K562 (cell line): Measurements from ENCODE around the gene KIF26A. TPM values are rescaled to one million over a fixed set of nuclear protein-coding genes. Genes with fewer than 3 reads are reported as not detected.

Source experiments
- ATAC-seq: fragments of 200-7000 bp; cut with Tn5 transposase; 3 replicates; pipeline ENCODE4 v1.9.1; 2020; ENCODE audit warnings: moderate library complexity
- BruUV-seq: library from RNA; stranded (reverse); fragments of 400-500 nt; replicated peaks from 2 replicates; lab custom pipeline; 2021; lab: Mats Ljungman, UMichigan
- CTCF ChIA-PET: fragments of 300-600 bp; formaldehyde crosslinking; extraction: SDS; loops from one replicate; lab custom pipeline; 2021; ENCODE audit warnings: low intra/inter-chr PET ratio; lab: Yijun Ruan, JAX
- POLR2A ChIA-PET: fragments of 300-600, 350-650 bp; sonication (Branson Sonifier 250); formaldehyde crosslinking; extraction: SDS; loops from one replicate; lab custom pipeline; 2021; ENCODE audit warnings: antibody characterized with exemption, inconsistent platforms; lab: Yijun Ruan, JAX
- DNase-seq, 4 experiments: peaks; one replicate each; pipeline versions ENCODE4 v3.0.0 to v3.0.0-alpha.2; 2011 to 2018; ENCODE audit warnings: low spot score in 3 of 4, mixed read lengths in 3 of 4; ENCODE audit errors: extremely low read depth in 1 of 4
- FAIRE-seq: peaks from 2 replicates; lab custom pipeline; 2011; peaks lifted over from hg19 to GRCh38; lab: Jason Lieb, UNC
- H2AFZ ChIP-seq: 2 replicates; pipeline ENCODE4 v1.6.0; 2011; ENCODE audit warnings: low read depth, low read length, control low read depth, inconsistent platforms
- H3K27ac ChIP-seq: fragments of 200-600 bp; 3 replicates; pipeline ENCODE4 v1.8.0; 2011; ENCODE audit warnings: low read depth, mild to moderate bottlenecking, control low read depth, inconsistent platforms, low read length, moderate library complexity, mixed read lengths; ENCODE audit errors: extremely low read depth
- H3K27me3 ChIP-seq, 2 experiments: fragments of 300-600 bp in 1 of 2; 2 replicates in 1 of 2; 3 replicates in 1 of 2; pipeline versions ENCODE4 v1.6.0 to v1.8.0; 2011; ENCODE audit warnings: inconsistent platforms in 2 of 2, low read length in 2 of 2, mild to moderate bottlenecking in 1 of 2, mixed read lengths in 1 of 2, moderate library complexity in 1 of 2; ENCODE audit not compliant: control insufficient read depth in 2 of 2, insufficient read depth in 2 of 2
- H3K36me3 ChIP-seq: fragments of 300-600 bp; 3 replicates; pipeline ENCODE4 v1.8.0; 2011; ENCODE audit warnings: mild to moderate bottlenecking, low read length, inconsistent platforms; ENCODE audit not compliant: control insufficient read depth, insufficient read depth
- H3K4me1 ChIP-seq, 2 experiments: fragments of 200-600 bp in 1 of 2; replicated peaks in 1 of 2; 2 replicates in 1 of 2; 3 replicates in 1 of 2; pipeline versions ENCODE4 v1.5.1 to v1.8.0; 2011; ENCODE audit warnings: inconsistent platforms in 2 of 2, low read length in 2 of 2, mild to moderate bottlenecking in 1 of 2, mixed read lengths in 1 of 2, moderate library complexity in 1 of 2; ENCODE audit not compliant: control insufficient read depth in 2 of 2, insufficient read depth in 2 of 2
- H3K4me2 ChIP-seq: 2 replicates; pipeline ENCODE4 v1.6.1; 2011; ENCODE audit warnings: low read length, control low read depth, inconsistent platforms, mixed read lengths; ENCODE audit not compliant: insufficient read depth
- H3K4me3 ChIP-seq: fragments of 200-600 bp; sonication (generic), shearing (Covaris generic); 2 replicates; pipeline ENCODE4 v1.5.1; 2016; ENCODE audit warnings: control low read depth, inconsistent platforms
- H3K79me2 ChIP-seq: fragments of 200-600 bp; 3 replicates; pipeline ENCODE4 v1.8.0; 2011; ENCODE audit warnings: low read length, inconsistent platforms; ENCODE audit not compliant: control insufficient read depth, insufficient read depth
- H3K9ac ChIP-seq, 2 experiments: 2 replicates each; pipeline versions ENCODE4 v1.6.0 to v1.6.1; 2011; ENCODE audit warnings: low read depth in 2 of 2, low read length in 2 of 2, control low read depth in 1 of 2, inconsistent platforms in 1 of 2, mild to moderate bottlenecking in 1 of 2, mixed read lengths in 1 of 2; ENCODE audit not compliant: insufficient read depth in 1 of 2
- H3K9me1 ChIP-seq: one replicate; pipeline ENCODE4 v1.6.0; 2011; ENCODE audit warnings: inconsistent platforms, mild to moderate bottlenecking, low read length, moderate library complexity; ENCODE audit not compliant: control insufficient read depth, insufficient read depth
- H3K9me3 ChIP-seq: replicated peaks from 2 replicates; pipeline ENCODE4 v1.5.1; 2011; ENCODE audit warnings: low read depth, low read length, inconsistent platforms; ENCODE audit not compliant: control insufficient read depth, insufficient read depth
- H4K20me1 ChIP-seq: replicated peaks from 2 replicates; pipeline ENCODE4 v1.6.1; 2011; ENCODE audit warnings: low read length, inconsistent platforms, mixed read lengths; ENCODE audit not compliant: control insufficient read depth, insufficient read depth
- ARHGAP35 ChIP-seq: fragments of 450-650 bp; IDR thresholded peaks from 2 replicates; pipeline ENCODE4 v1.6.1; 2018; ENCODE audit not compliant: partially characterized antibody
- CBFB ChIP-seq: sonication (generic); formaldehyde crosslinking; IDR thresholded peaks from 2 replicates; pipeline ENCODE4 v1.4.0; 2020; ENCODE audit warnings: mild to moderate bottlenecking, missing genetic modification reagents
- CBX2 ChIP-seq: fragments of 200-600 bp; sonication (generic); IDR thresholded peaks from one replicate; pipeline ENCODE4 v1.6.1; 2012; ENCODE audit warnings: mild to moderate bottlenecking, low read length, inconsistent platforms; ENCODE audit not compliant: insufficient read depth, poor library complexity, severe bottlenecking
- CC2D1A ChIP-seq: fragments of 450-650 bp; IDR thresholded peaks from 2 replicates; pipeline ENCODE4 v1.6.1; 2017; ENCODE audit warnings: mild to moderate bottlenecking
- CHCHD3 ChIP-seq: fragments of 250-450 bp; sonication (Bioruptor Pico); IDR thresholded peaks from 2 replicates; pipeline ENCODE4 v2.1.2; 2022; ENCODE audit warnings: mild to moderate bottlenecking
- CSDE1 ChIP-seq, 2 experiments: fragments of 450-650 bp; IDR thresholded peaks; 2 replicates each; pipeline ENCODE4 v1.6.1; 2016; ENCODE audit warnings: mild to moderate bottlenecking in 1 of 2
- EWSR1 ChIP-seq: fragments of 450-650 bp; IDR thresholded peaks from 2 replicates; pipeline ENCODE4 v1.6.1; 2018; ENCODE audit warnings: borderline replicate concordance, mild to moderate bottlenecking, low read depth, moderate library complexity; ENCODE audit not compliant: partially characterized antibody
- MBD2 ChIP-seq: sonication (generic); IDR thresholded peaks from 2 replicates; pipeline ENCODE4 v1.6.1; 2016; ENCODE audit warnings: low read depth, borderline replicate concordance
- MCM2 ChIP-seq: fragments of 450-650 bp; IDR thresholded peaks from 2 replicates; pipeline ENCODE4 v1.6.1; 2017; ENCODE audit warnings: low read depth, mild to moderate bottlenecking
- PHB ChIP-seq: fragments of 250-450 bp; sonication (Bioruptor Pico); IDR thresholded peaks from 2 replicates; pipeline ENCODE4 v1.5.0; 2021
- POLR3A ChIP-seq: IDR thresholded peaks from 2 replicates; pipeline ENCODE4 v1.6.1; 2011; ENCODE audit warnings: borderline replicate concordance, mild to moderate bottlenecking, moderate library complexity; ENCODE audit not compliant: insufficient read length, insufficient read depth; ENCODE audit errors: extremely low read depth
- RFX7 ChIP-seq: fragments of 250-450 bp; sonication (Bioruptor Pico); IDR thresholded peaks from 2 replicates; pipeline ENCODE4 v1.5.1; 2021; ENCODE audit warnings: mild to moderate bottlenecking
- SIN3B ChIP-seq: fragments of 450-650 bp; IDR thresholded peaks from 2 replicates; pipeline ENCODE4 v1.6.1; 2017; ENCODE audit warnings: low read depth, mild to moderate bottlenecking, moderate library complexity
- SMAD1 ChIP-seq: fragments of 150-350 bp; IDR thresholded peaks from 2 replicates; pipeline ENCODE4 v1.6.1; 2014; ENCODE audit warnings: low read length, low read depth; ENCODE audit not compliant: partially characterized antibody
- SMARCA5 ChIP-seq: fragments of 450-650 bp; IDR thresholded peaks from 2 replicates; pipeline ENCODE4 v1.6.1; 2016
- SP2 ChIP-seq: IDR thresholded peaks from 2 replicates; pipeline ENCODE4 v1.6.1; 2011; ENCODE audit warnings: mild to moderate bottlenecking, low read depth, low read length, moderate library complexity; ENCODE audit not compliant: poor library complexity, severe bottlenecking; ENCODE audit errors: extremely low read depth
- TAL1 ChIP-seq: fragments of 450-650 bp; IDR thresholded peaks from 2 replicates; pipeline ENCODE4 v1.6.1; 2016; ENCODE audit warnings: mild to moderate bottlenecking
- ZNF121 ChIP-seq: sonication (generic); formaldehyde crosslinking; conservative IDR thresholded peaks from 2 replicates; pipeline ENCODE4 v1.8.0; 2022; ENCODE audit warnings: missing genetic modification reagents
- ZNF431 ChIP-seq: sonication (generic); formaldehyde crosslinking; IDR thresholded peaks from 2 replicates; pipeline ENCODE4 v1.8.0; 2022; ENCODE audit warnings: mild to moderate bottlenecking, missing genetic modification reagents
- ZNF561 ChIP-seq: fragments of 450-650 bp; formaldehyde crosslinking; conservative IDR thresholded peaks from 2 replicates; pipeline ENCODE4 v1.4.0; 2020; ENCODE audit warnings: mild to moderate bottlenecking, moderate library complexity
- ZNF75A ChIP-seq: fragments of 450-650 bp; formaldehyde crosslinking; IDR thresholded peaks from 2 replicates; pipeline ENCODE4 v1.4.0; 2020; ENCODE audit warnings: mild to moderate bottlenecking
- ZNF785 ChIP-seq: fragments of 250-450 bp; sonication (Bioruptor Pico); IDR thresholded peaks from 2 replicates; pipeline ENCODE4 v1.4.0; 2020; ENCODE audit warnings: mild to moderate bottlenecking
- WGBS: fragments of 100-300 bp; shearing (Covaris generic); methylation state at CpG from one replicate; pipeline ENCODE4 v1.1.6; 2016; ENCODE audit warnings: low coverage, mixed read lengths; ENCODE audit not compliant: insufficient coverage; ENCODE audit errors: missing lambda C conversion rate; 5-methylcytosine and 5-hydroxymethylcytosine counted together
- in situ Hi-C: fragments of 300-500 bp; cut with MboI; formaldehyde crosslinking; loops from 4 replicates; pipeline ENCODE4 v1.15.0; 2018; ENCODE audit warnings: inconsistent platforms, mixed read lengths
- intact Hi-C: fragments of 100-400 bp; cut with micrococcal nuclease; formaldehyde crosslinking; loops from 2 replicates; pipeline ENCODE4 v1.14.2; 2022
- polyA plus RNA-seq, 8 experiments: library from polyadenylated mRNA; depleted of rRNA in 4 of 8; stranded (reverse) in 5 of 8; unstranded in 3 of 8; fragments of >200 nt; fragmentation: Nextera tagmentation in 2 of 8; fragmentation: Illumina TruSeq in 1 of 8; extraction: Ambion mirVana in 2 of 8; extraction: Trizol in 1 of 8; gene quantifications; 2 replicates each; pipeline versions ENCODE4 v1.2.1 to v1.2.3, GENCODE V29; 2011 to 2014; ENCODE audit warnings: inconsistent platforms in 1 of 8, missing spikeins in 1 of 8
- total RNA-seq, 7 experiments: library from RNA; depleted of rRNA in 6 of 7; stranded (reverse); fragments of >200 nt in 6 of 7; fragmentation: Illumina TruSeq in 2 of 7; extraction: Trizol in 2 of 7; gene quantifications; 2 replicates each; pipeline versions ENCODE4 v1.2.1 to v1.2.3, GENCODE V29; 2011 to 2021; ENCODE audit warnings: low replicate concordance in 1 of 7
- TF ChIP-seq, protein P1 (sequence below): fragments of 450-650 bp; formaldehyde crosslinking; IDR thresholded peaks from 2 replicates; pipeline ENCODE4 v1.4.0; 2020; ENCODE audit warnings: mild to moderate bottlenecking

The KIF26A gene
- total and polyA plus RNA-seq, 9 of the 15 experiments (the other 6 are each of a cell fraction or from before 2014, with no cell fraction given), result 0.04 TPM; not detected in 8

DNA sequence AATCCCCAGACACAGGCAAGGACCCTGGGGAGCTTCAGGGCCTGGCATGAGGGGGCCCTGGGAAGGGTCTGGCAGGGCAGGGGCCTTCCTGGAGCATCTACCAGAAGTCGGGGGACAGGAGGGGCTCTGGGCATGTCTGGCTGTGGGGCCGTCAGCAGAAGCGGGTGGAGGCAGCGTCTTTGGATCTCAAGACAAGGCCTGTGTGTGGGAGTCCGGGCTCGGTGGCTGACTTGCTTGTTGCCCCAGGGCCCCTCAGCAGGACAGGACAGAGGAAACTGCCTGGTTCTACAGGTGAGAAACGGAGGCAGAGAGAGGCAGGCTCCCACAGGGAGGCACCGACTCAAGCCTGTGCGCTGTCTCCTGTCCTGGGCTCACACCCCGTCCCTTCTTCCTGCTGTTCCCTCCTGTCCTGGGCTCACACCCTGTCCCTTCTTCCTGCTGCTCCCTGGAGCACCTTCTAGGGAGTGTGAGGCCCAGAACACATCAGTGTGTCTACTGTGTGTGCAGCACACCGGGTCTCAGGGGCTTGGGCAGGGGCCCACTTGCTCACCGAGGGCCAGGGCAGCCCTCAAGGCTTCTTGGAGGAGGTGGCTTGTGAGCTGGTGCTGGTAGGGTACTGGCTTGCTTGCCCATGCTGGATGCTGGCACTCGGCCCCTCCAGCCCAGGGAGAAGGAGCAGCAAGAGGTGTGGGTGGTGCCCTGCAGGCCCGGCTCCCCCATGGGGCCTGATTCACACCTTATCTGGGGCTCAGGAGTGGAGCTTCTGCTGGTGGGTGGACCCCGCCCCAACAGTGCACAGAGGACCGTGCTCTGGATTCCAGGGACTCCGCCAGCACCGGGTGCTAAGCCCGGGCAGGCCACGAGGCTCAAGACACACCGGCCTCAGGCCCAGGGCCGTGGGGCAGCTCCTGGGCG is 38.0 kb upstream of the KIF26A start (continued):
- TF ChIP-seq ZNF431 (CRISPR knock-in tag) (no peak), ZNF75A (CRISPR knock-in tag) (no peak), CBX2 (no peak)
- TF ChIP-seq, all 486 proteins: peak for 0

DNA sequence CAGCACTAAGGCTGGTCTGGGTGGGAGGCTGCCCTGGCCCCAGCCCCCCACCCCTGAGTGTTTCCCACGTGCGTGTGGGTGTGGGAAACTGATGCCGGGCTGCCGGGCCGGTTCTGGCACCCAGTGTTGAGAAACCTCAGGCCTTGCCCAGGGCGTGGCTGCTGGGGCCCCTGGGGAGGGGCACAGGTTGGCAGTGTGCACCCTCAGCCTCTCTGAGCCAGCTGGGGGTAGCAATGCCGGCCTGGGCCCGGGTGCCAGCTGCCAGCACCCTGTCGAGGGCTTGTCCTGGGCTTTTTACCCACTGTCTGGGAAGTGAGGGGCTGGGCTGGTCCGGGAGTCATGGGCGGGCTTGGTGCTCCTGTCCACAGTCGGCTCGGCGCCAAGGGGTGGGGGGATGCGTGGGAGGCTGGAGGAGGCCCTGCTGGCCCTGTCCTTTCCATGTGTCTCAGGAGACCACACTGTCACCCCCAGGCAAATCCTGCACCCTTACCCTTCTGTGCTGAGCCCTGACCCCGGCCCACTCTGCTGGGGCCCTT is 37.2 kb upstream of the KIF26A start:
- in situ Hi-C loops (no loop called here), intact Hi-C loops (no loop called here)
- H3K9me1 ChIP-seq, result no peaks in the 10 kb centered on the region
- POLR2A ChIA-PET, result interaction anchor here (0.6 kb wide), 1 partner anchor 479 kb away, joined by 4 read pairs; no protein-coding TSS in a partner anchor
- H3K4me1 ChIP-seq, result peaks cover 0 to 5% of the 10 kb centered on the region in 2 experiments; a peak in 2 of 5 replicates
- no peaks in the 10 kb centered on the region for H3K36me3 ChIP-seq
- H4K20me1 ChIP-seq, result no peaks in the 10 kb centered on the region
- whole genome bisulfite sequencing, result 4% methylated on average over 15 of the region's 16 CpGs
- no peak overlapping the region for H3K4me2 ChIP-seq
- H3K27me3 ChIP-seq, result peaks cover 0 to 25% of the 10 kb centered on the region in 2 experiments; a peak in 1 of 5 replicates
- no peak for TF ChIP-seq PHB (CRISPR knock-in tag)
- no peak for TF ChIP-seq SP2
- TF ChIP-seq ZNF121 (CRISPR knock-in tag), result no peak
- no peak for TF ChIP-seq RFX7 (CRISPR knock-in tag)
- no peak for TF ChIP-seq SIN3B
- no peak for TF ChIP-seq SMARCA5
- no peak for TF ChIP-seq CSDE1 (IDR thresholded peaks at IDR 0.05)
- no peak for TF ChIP-seq CHCHD3 (CRISPR knock-in tag)
- TF ChIP-seq CBFB (CRISPR knock-in tag), result no peak
- TF ChIP-seq MCM2, result no peak
- TF ChIP-seq MBD2, result no peak
- TF ChIP-seq EWSR1, result no peak
- TF ChIP-seq, protein P1, sequence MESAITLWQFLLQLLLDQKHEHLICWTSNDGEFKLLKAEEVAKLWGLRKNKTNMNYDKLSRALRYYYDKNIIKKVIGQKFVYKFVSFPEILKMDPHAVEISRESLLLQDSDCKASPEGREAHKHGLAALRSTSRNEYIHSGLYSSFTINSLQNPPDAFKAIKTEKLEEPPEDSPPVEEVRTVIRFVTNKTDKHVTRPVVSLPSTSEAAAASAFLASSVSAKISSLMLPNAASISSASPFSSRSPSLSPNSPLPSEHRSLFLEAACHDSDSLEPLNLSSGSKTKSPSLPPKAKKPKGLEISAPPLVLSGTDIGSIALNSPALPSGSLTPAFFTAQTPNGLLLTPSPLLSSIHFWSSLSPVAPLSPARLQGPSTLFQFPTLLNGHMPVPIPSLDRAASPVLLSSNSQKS (CRISPR knock-in tag), result no peak
- TF ChIP-seq ZNF785 (CRISPR knock-in tag), result no peak
- TF ChIP-seq SMAD1, result no peak
- TF ChIP-seq TAL1, result no peak
- no peak for TF ChIP-seq ARHGAP35
- TF ChIP-seq POLR3A, result no peak
- no peak for TF ChIP-seq ZNF561 (CRISPR knock-in tag)
- TF ChIP-seq CC2D1A, result no peak
- TF ChIP-seq, all 486 proteins: peak for 0
- Histone ChIP-seq H3K9me3 (no peaks in the 10 kb centered on the region), H2AFZ (no peak overlapping the region), H3K4me3 (no peak overlapping the region), H3K27ac (no peak overlapping the region), H3K9ac (no peak overlapping the region), H3K79me2 (no peaks in the 10 kb centered on the region)
- BruUV-seq, result no TSS peak
- DNase-seq (no peak), FAIRE-seq (no peak), ATAC-seq (no peak)
- CTCF ChIA-PET, result no interaction called here
